Activated CD4-positive, alpha-beta T cell treated with anti-CD3 and anti-CD28 coated beads, Interleukin-2, amount 10 ng/mL, durations not matched to agents 7 days and 5 days (primary cell): ENCODE measurements around the gene ACTR2. TPM values are rescaled to one million over a fixed set of nuclear protein-coding genes. Genes with fewer than 3 reads are reported as not detected.
"Not testable (repeated sequence)": the region's sequence is repeated elsewhere in the genome, so short reads cannot be mapped to it uniquely, and the experiment has no call there.

Source experiments
- CTCF ChIA-PET: fragments of 350-600 bp; sonication (Branson Sonifier 250); formaldehyde crosslinking; loops from one replicate; lab custom pipeline; 2021; ENCODE audit warnings: antibody characterized with exemption; lab: Charles Lee
- POLR2A ChIA-PET: fragments of 350-600 bp; sonication (Branson Sonifier 250); formaldehyde crosslinking; loops from one replicate; lab custom pipeline; 2021; ENCODE audit warnings: antibody characterized with exemption; lab: Charles Lee
- DNase-seq: peaks from one replicate; pipeline ENCODE4 v3.0.0-alpha.2; 2020
- H3K27ac Mint-ChIP-seq: one replicate; pipeline ENCODE4 v1.8.0; 2021; ENCODE audit warnings: mild to moderate bottlenecking, moderate library complexity, mixed read lengths
- H3K27me3 Mint-ChIP-seq: one replicate; pipeline ENCODE4 v1.8.0; 2021; ENCODE audit warnings: mixed read lengths
- H3K36me3 Mint-ChIP-seq: one replicate; pipeline ENCODE4 v1.8.0; 2021; ENCODE audit warnings: low read depth, mixed read lengths
- H3K4me1 Mint-ChIP-seq: one replicate; pipeline ENCODE4 v1.8.0; 2021; ENCODE audit warnings: mixed read lengths
- H3K4me3 Mint-ChIP-seq: one replicate; pipeline ENCODE4 v1.8.0; 2021; ENCODE audit warnings: mild to moderate bottlenecking, moderate library complexity, mixed read lengths
- H3K9me3 Mint-ChIP-seq: one replicate; pipeline ENCODE4 v1.8.0; 2021; ENCODE audit warnings: mixed read lengths
- total RNA-seq, 2 experiments: library from RNA; stranded (reverse); gene quantifications; one replicate each; pipeline ENCODE4 v1.2.3, GENCODE V29; 2021

Gene ACTR2
- total RNA-seq = 100 to 1,000 TPM; 467 to 502 TPM

- no peaks in the 10 kb centered on the region for H3K9me3 Mint-ChIP-seq
- peak within 1 kb of the TSS; percentile 100 for H3K27ac Mint-ChIP-seq
- peak within 1 kb of the TSS; percentile 98 for H3K4me3 Mint-ChIP-seq
- POLR2A ChIA-PET = interaction anchor here (0.7 to 1.3 kb wide), 6 partner anchors 9 to 704 kb away, joined by 3 to 8 read pairs (median 3); partner anchors contain the start of genes AFTPH, CEP68 and RAB1A
- no peaks in the 10 kb centered on the region for H3K27me3 Mint-ChIP-seq
- H3K36me3 Mint-ChIP-seq = peaks cover 29% of the 10 kb centered on the region
- peaks cover 41% of the 10 kb centered on the region for H3K4me1 Mint-ChIP-seq
- CTCF ChIA-PET = interaction anchor here (0.7 to 1.4 kb wide), 4 partner anchors 10 to 163 kb away, joined by 3 to 4 read pairs (median 4); no protein-coding TSS in a partner anchor
- DNase-seq = peak; percentile 96
These were observed at the start of gene ACTR2 for GRCh38 chr2:65227456-65228262. Gene ACTR2, plus strand, starts transcription at chr2:65227831. Its CDS starts 79 bp downstream, at chr2:65227910.

- Mint-ChIP-seq H3K4me3 (no peak overlapping the region), H3K27me3 (peaks cover 4% of the 10 kb centered on the region), H3K27ac (no peak overlapping the region), H3K4me1 (peaks cover 9% of the 10 kb centered on the region), H3K9me3 (no peaks in the 10 kb centered on the region), H3K36me3 (no peaks in the 10 kb centered on the region)
- no peak for DNase-seq
- ChIA-PET CTCF (no interaction called here), POLR2A (no interaction called here)
These were observed 45.1 kb upstream of the ACTR2 start for GRCh38 chr2:65182570-65182969.

GRCh38 chr2:65183406-65183805 lies 44.2 kb upstream of the ACTR2 start:
- peaks cover 10% of the 10 kb centered on the region for H3K4me1 Mint-ChIP-seq
- H3K27ac Mint-ChIP-seq, CTCF ChIA-PET, H3K27me3 Mint-ChIP-seq, DNase-seq, POLR2A ChIA-PET, H3K4me3 Mint-ChIP-seq, H3K9me3 Mint-ChIP-seq, H3K36me3 Mint-ChIP-seq: not testable (repeated sequence)

- POLR2A ChIA-PET = no interaction called here
- H3K4me3 Mint-ChIP-seq = no peak overlapping the region
- peaks cover 10% of the 10 kb centered on the region for H3K4me1 Mint-ChIP-seq
- H3K27me3 Mint-ChIP-seq = peaks cover 4% of the 10 kb centered on the region
- no peak for DNase-seq
- no peak overlapping the region for H3K27ac Mint-ChIP-seq
- no peaks in the 10 kb centered on the region for H3K9me3 Mint-ChIP-seq
- no peaks in the 10 kb centered on the region for H3K36me3 Mint-ChIP-seq
- CTCF ChIA-PET = interaction anchor here (0.6 to 1.2 kb wide), 3 partner anchors 20 to 267 kb away, joined by 3 read pairs; no protein-coding TSS in a partner anchor
These were observed 42.6 kb upstream of the ACTR2 start for GRCh38 chr2:65185012-65185411.

DNA sequence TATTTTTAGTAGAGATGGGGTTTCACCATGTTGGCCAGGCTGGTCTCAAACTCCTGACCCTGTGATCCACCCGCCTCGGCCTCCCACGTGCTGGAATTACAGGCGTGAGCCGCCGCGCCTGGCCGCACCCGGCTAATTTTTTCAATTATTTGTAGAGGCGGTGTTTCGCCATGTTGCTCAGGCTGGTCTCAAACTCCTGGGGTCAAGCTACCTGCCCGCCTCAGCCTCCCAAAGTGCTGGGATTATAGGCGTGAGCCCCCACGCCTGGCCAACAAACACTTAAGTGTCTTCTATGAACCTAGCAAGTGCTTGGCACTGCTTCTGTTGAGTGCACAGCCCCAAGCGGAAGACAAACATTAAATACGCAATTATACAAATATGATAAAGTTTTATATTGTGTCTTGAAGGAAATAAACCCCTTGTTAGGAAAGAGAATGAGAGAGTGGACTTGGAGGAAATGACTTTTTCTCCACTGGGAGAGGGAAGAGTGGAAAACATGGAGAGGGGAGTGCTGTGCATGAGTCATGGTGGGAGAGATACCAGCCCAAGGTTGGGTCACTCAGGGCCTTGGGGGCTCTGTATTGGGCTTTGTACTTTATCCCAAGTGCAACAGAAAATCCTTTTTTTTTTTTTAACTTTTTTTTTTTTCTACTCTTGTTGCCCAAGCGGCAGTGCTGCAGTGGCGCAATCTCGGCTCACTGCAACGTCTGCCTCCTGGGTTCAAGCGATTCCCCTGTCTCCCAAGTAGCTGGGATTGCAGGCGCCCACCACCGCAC lies 41.4 kb upstream of the ACTR2 start:
- DNase-seq = no peak
- ChIA-PET CTCF (interaction anchor here (0.6 to 1.7 kb wide), 8 partner anchors 17 to 268 kb away, joined by 3 to 8 read pairs (median 4); no protein-coding TSS in a partner anchor), POLR2A (interaction anchor here (0.7 kb wide), 1 partner anchor 57 kb away, joined by 4 read pairs; no protein-coding TSS in a partner anchor)
- peaks cover 2% of the 10 kb centered on the region for H3K27me3 Mint-ChIP-seq
- no peak overlapping the region for H3K4me3 Mint-ChIP-seq
- H3K36me3 Mint-ChIP-seq = no peaks in the 10 kb centered on the region
- peaks cover 10% of the 10 kb centered on the region for H3K4me1 Mint-ChIP-seq
- H3K27ac Mint-ChIP-seq = no peak overlapping the region
- H3K9me3 Mint-ChIP-seq = no peaks in the 10 kb centered on the region

DNA sequence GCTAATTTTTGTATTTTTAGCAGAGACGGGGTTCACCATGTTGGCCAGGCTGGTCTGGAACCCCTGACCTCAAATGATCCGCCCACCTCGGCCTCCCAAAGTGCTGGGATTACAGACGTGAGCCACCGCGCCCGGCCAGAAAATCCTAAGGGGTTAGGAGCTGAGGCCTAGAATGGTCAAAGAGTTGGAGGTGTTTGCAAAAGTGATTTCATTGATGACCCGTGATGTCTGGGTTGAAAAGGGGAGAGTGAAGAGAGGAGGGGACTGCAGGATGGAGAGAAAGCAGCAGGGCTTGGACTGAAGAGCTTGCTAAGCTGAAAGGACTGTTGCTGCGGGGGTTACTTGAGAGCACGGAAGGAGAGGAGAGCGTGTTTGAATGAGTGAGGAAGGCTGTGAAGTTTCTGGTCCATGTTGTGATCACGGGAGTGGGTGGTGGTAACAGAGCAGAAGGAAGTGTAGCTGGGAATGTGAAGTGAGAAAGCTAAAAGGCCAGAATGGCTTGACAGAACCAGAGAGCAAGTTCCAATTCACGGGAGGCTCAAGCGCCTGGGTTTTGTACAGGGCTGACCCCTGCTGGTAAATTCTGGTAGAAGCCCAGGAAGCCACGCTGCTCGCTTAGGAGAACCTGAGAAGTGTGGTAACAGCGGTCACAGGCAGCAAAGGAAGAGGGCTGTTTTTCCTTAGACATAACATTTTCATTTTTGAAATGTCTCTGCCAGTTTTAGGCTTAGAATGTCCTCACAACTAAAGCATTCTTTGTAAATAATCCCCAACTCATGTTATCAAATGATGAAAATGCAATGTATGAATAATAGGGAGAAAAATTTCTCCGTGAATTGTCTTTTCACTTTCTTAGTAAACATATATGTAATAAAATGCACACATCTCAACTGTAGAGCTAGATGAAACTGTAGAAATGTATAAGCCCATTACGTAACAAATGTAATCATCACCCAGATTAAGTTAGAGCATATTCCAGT lies 40.5 kb upstream of the ACTR2 start:
- no peaks in the 10 kb centered on the region for H3K9me3 Mint-ChIP-seq
- H3K27ac Mint-ChIP-seq = no peak overlapping the region
- H3K27me3 Mint-ChIP-seq = peaks cover 2% of the 10 kb centered on the region
- DNase-seq = peak; percentile 73
- H3K36me3 Mint-ChIP-seq = no peaks in the 10 kb centered on the region
- ChIA-PET CTCF (interaction anchor here (0.6 to 1.7 kb wide), 9 partner anchors 18 to 269 kb away, joined by 3 to 8 read pairs (median 4); no protein-coding TSS in a partner anchor), POLR2A (no interaction called here)
- no peak overlapping the region for H3K4me3 Mint-ChIP-seq
- peaks cover 10% of the 10 kb centered on the region for H3K4me1 Mint-ChIP-seq

GRCh38 chr2:65193446-65193845 lies 34.2 kb upstream of the ACTR2 start:
- no peak overlapping the region for H3K4me3 Mint-ChIP-seq
- H3K36me3 Mint-ChIP-seq = no peaks in the 10 kb centered on the region
- no peak overlapping the region for H3K27ac Mint-ChIP-seq
- peaks cover 7% of the 10 kb centered on the region for H3K27me3 Mint-ChIP-seq
- CTCF ChIA-PET = interaction anchor here (0.7 kb wide), 1 partner anchor 376 kb away, joined by 3 read pairs; no protein-coding TSS in a partner anchor
- H3K4me1 Mint-ChIP-seq = no peaks in the 10 kb centered on the region
- DNase-seq = no peak
- POLR2A ChIA-PET = no interaction called here
- H3K9me3 Mint-ChIP-seq = no peaks in the 10 kb centered on the region

- POLR2A ChIA-PET = no interaction called here
- Mint-ChIP-seq H3K36me3 (no peaks in the 10 kb centered on the region), H3K27me3 (peaks cover 21% of the 10 kb centered on the region), H3K4me1 (no peaks in the 10 kb centered on the region), H3K27ac (no peak overlapping the region), H3K9me3 (no peaks in the 10 kb centered on the region), H3K4me3 (no peak overlapping the region)
- DNase-seq = no peak
- CTCF ChIA-PET = interaction anchor here (1.3 to 2.2 kb wide), 2 partner anchors 10 to 134 kb away, joined by 3 to 6 read pairs; no protein-coding TSS in a partner anchor
These were observed 28.9 kb upstream of the ACTR2 start for GRCh38 chr2:65198737-65199136.

DNA sequence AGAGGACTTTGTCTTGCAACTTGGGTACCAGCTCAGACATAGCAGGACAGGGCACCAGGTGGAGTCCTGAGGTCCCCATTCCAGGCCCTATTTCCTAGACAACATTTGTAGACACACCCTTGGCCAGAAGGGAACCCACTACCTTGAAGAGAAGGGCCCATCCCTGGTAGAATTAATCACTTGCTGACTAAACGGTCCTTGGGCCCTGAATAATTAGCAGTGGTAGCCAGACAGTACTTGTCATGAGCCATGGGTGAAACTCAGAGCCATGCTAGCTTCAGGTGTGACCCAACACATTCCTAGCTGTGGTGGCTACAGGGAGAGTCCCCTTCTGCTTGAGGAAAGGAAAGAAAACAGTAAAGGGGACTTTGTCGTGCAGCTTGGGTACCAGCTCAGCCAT lies 28.5 kb upstream of the ACTR2 start:
- no peak overlapping the region for H3K27ac Mint-ChIP-seq
- no peaks in the 10 kb centered on the region for H3K9me3 Mint-ChIP-seq
- peaks cover 21% of the 10 kb centered on the region for H3K27me3 Mint-ChIP-seq
- ChIA-PET CTCF (interaction anchor here (1.3 to 2.2 kb wide), 2 partner anchors 9 to 134 kb away, joined by 3 to 6 read pairs; no protein-coding TSS in a partner anchor), POLR2A (no interaction called here)
- no peak overlapping the region for H3K4me3 Mint-ChIP-seq
- DNase-seq = no peak
- no peaks in the 10 kb centered on the region for H3K36me3 Mint-ChIP-seq
- no peaks in the 10 kb centered on the region for H3K4me1 Mint-ChIP-seq

GRCh38 chr2:65199891-65200290 lies 27.7 kb upstream of the ACTR2 start:
- H3K27ac Mint-ChIP-seq = no peak overlapping the region
- H3K4me3 Mint-ChIP-seq = no peak overlapping the region
- no peak for DNase-seq
- ChIA-PET POLR2A (no interaction called here), CTCF (interaction anchor here (0.8 to 2.2 kb wide), 3 partner anchors 9 to 144 kb away, joined by 3 to 6 read pairs (median 3); no protein-coding TSS in a partner anchor)
- no peaks in the 10 kb centered on the region for H3K36me3 Mint-ChIP-seq
- peaks cover 21% of the 10 kb centered on the region for H3K27me3 Mint-ChIP-seq
- H3K9me3 Mint-ChIP-seq = no peaks in the 10 kb centered on the region
- no peaks in the 10 kb centered on the region for H3K4me1 Mint-ChIP-seq

- Mint-ChIP-seq H3K27ac (no peak overlapping the region), H3K27me3 (peaks cover 14% of the 10 kb centered on the region), H3K4me1 (no peaks in the 10 kb centered on the region), H3K4me3 (no peak overlapping the region), H3K9me3 (no peaks in the 10 kb centered on the region), H3K36me3 (no peaks in the 10 kb centered on the region)
- ChIA-PET CTCF (interaction anchor here (0.6 kb wide), 1 partner anchor 57 kb away, joined by 3 read pairs; no protein-coding TSS in a partner anchor), POLR2A (no interaction called here)
- peak; percentile 42 for DNase-seq
These were observed 23.0 kb upstream of the ACTR2 start for GRCh38 chr2:65204461-65205210.
